NOMO-1 treated with DMSO at 0.1 percent for 48 hours (cell line): ENCODE data around the gene C4BPA.

Source experiments
- DNase-seq: peaks from one replicate; lab custom pipeline; 2025; ENCODE audit not compliant: unreplicated experiment; lab: John Stamatoyannopoulos, UW

Gene C4BPA

GRCh38 chr1:207179036-207179435, 75.0 kb downstream of the C4BPA start:
- no peak for DNase-seq

GRCh38 chr1:207181847-207182246, 77.8 kb downstream of the C4BPA start:
- no peak for DNase-seq

GRCh38 chr1:207186503-207186902, 82.5 kb downstream of the C4BPA start:
- no peak for DNase-seq

GRCh38 chr1:207188901-207189300, 84.9 kb downstream of the C4BPA start:
- no peak for DNase-seq

GRCh38 chr1:207191061-207191460, 87.0 kb downstream of the C4BPA start:
- no peak for DNase-seq

GRCh38 chr1:207191776-207192175, 87.7 kb downstream of the C4BPA start:
- peak; percentile 5 for DNase-seq

GRCh38 chr1:207194197-207194596, 90.2 kb downstream of the C4BPA start:
- DNase-seq: no peak
